DND-41 (cell line): Measurements from ENCODE around the gene GPER1.

Experiments used
- CTCF ChIP-seq: IDR thresholded peaks from 2 replicates; pipeline ENCODE4 v1.5.1; 2012; ENCODE audit warnings: borderline replicate concordance, low read length, moderate library complexity, mild to moderate bottlenecking; ENCODE audit not compliant: poor library complexity, severe bottlenecking; ENCODE audit errors: extremely low read depth
- EZH2 ChIP-seq: IDR thresholded peaks from 3 replicates; pipeline ENCODE4 v1.6.1; 2012; ENCODE audit warnings: borderline replicate concordance, low read depth, mild to moderate bottlenecking, moderate library complexity, low read length, inconsistent platforms; ENCODE audit not compliant: severe bottlenecking

- no peak for TF ChIP-seq CTCF
- TF ChIP-seq EZH2: no peak
Measured at GRCh38 chr7:1078985-1079384, 8.9 kb upstream of the GPER1 start.
